ENCODE measurements around the gene DPAGT1.
"Not testable (repeated sequence)": the region's sequence is repeated elsewhere in the genome, so short reads cannot be mapped to it uniquely, and the experiment has no call there.

Gene DPAGT1

DNA sequence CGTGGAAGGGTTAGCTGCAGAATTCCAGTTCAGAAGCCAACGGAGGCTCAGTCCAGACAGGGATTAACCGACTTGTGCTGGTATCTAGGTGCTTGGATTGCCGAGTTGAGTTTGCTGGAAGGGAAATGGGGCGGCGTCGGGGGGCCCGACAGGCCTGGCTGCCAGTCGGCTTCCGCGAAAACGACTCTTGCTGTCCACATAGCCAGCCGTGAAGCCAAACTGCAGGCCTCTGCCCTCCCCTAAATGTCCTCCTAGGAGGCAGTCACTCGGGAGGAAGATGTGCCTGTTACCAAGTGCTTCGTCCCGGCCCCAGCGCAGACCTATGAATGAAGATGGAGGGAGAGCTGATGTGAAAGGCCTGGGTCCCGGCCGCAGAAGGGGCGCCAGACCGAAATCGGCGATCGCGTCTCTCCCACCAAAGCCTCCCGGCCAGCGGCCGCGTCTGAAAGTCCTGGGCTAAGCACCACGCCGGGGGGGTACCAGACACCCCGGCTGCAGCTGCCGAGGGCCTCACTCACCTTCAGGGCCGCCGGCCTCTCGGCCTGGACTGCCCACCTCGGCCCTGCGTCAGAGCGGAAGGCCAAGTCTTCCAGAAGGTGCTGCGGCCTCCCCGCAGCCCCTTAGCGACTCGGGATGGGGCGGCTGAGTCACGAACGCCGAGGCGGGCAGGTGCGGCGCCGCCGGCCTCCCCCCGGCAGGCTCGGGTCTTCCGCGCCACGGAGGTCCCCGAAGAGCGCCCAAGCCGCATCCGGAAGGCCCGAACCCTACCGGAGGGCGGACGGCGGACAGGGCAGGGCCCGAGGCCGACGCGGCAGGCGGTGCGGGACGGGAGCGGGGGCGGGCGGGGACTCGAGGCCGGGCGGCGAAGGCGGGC, 7.5 kb downstream of the DPAGT1 start:
- peak in 2 of 3 experiments; percentile 64 to 68 for DNase-seq

DNA sequence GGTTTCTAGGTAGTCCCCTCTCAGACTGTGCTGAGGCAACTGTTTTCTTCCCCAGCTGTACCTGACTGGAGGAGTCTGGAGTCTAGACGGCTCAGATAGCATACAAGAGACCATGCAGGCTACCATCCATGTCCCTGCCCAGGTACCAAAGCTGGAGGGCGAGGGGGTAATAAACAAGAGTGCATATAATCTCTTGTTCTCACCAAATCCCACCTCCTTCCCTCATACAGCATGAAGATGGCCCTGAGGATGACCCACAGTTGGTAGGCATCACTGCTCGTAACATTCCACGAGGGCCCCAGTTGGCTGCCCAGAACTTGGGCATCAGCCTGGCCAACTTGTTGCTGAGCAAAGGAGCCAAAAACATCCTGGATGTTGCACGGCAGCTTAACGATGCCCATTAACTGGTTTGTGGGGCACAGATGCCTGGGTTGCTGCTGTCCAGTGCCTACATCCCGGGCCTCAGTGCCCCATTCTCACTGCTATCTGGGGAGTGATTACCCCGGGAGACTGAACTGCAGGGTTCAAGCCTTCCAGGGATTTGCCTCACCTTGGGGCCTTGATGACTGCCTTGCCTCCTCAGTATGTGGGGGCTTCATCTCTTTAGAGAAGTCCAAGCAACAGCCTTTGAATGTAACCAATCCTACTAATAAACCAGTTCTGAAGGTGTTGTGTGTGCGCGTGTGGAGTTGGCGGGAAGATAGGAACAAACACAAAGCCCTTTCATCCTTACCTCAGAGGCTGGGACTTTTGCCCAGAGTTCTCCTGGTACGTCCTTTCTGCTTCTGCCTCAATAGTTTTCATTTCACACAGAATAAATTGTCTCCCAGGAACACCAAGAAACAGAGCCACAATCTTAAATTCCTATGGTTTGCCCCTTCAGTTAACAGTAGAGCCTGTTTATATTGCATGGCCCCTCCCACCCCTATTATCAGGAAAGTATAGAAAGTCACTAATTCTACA, 8.5 kb downstream of the DPAGT1 start:
- DNase-seq = peak in 1 of 3 experiments; percentile 52

- DNase-seq = peak in 1 of 3 experiments; percentile 44
Observed at GRCh38 chr11:119091966-119092879, 9.4 kb downstream of the DPAGT1 start.

- peak in 1 of 3 experiments; percentile 22 for DNase-seq
Observed at GRCh38 chr11:119091178-119091577, 10.5 kb downstream of the DPAGT1 start.

GRCh38 chr11:119089319-119089718, 12.3 kb downstream of the DPAGT1 start:
- DNase-seq = no peak

DNA sequence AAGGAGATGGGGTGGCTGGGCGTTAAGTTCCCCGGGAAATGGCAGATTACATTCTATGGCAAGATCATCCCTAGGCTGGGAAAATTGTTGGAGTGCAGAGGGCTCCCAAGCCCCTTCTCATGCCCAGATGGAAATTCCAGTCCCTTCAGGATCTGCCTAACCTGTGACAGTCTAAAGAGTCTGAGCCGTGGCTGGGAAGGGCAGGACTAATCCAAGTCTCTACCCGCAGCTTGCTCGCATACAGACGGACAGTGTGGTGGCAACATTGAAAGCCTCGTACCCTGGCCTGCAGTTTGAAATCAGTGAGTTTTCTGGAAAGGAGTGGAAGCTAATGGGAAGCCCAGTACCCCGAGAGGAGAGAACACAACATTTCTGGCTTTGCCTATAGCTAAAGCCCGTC, 13.2 kb downstream of the DPAGT1 start:
- DNase-seq = no peak

- no peak for DNase-seq
Observed at GRCh38 chr11:119087747-119088241, 13.9 kb downstream of the DPAGT1 start.

DNA sequence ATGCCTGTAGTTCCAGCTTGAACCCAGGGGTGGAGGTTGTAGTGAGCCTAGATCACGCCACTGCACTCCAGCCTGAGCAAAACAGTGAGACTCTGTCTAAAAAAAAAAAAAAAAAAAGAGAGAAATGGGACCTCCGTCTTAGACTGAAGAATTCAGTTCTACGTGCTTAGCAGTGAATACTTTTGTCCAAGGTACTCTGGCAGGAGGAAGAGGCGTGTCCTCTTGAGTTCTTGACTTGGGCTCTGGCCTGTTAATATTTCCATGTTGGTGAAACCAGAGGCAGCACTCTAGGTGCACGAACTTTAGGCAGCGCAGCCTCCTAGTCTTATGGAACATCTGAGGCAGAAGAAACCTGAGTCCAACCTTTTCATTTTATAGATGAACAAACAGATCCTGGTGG, 14.5 kb downstream of the DPAGT1 start:
- DNase-seq = no peak

DNA sequence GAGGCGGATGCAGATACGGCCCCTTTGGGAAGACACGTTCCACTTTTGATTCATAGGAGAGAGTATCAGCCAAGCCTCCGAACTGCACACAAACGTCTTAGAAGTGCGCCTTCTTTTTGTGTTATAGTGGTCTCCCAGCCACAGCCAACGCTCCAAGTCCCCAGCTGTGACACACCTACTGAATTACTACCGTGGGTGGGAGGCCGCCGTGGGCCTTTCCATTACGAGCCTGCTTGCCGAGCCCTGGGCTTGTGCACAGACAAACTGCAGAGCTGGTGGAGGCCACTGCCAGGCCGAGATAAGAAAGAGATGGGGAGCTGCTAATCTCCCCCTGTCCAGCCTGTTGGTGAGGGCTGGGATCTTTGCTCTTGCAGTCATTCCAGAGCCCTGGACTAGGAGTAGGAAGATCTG, 16.2 kb downstream of the DPAGT1 start:
- DNase-seq = no peak

GRCh38 chr11:119084663-119085436, 16.8 kb downstream of the DPAGT1 start, which contains the start of gene HMBS:
HMBS (plus strand) TSS chr11:119084881; CDS start chr11:119085034, 153 bp downstream.
- DNase-seq = peak; percentile 93 to 98 (median 98)

- no peak for DNase-seq
Observed at GRCh38 chr11:119081682-119082260, 19.9 kb downstream of the DPAGT1 start.

- DNase-seq = no peak
Observed at GRCh38 chr11:119078675-119079420, 22.8 kb downstream of the DPAGT1 start.

GRCh38 chr11:119077839-119078238, 23.8 kb downstream of the DPAGT1 start:
- DNase-seq = no peak

GRCh38 chr11:119067371-119068222, 34.1 kb downstream of the DPAGT1 start, which contains the start of gene VPS11:
VPS11 (plus strand) TSS chr11:119067818; CDS start chr11:119067824, 6 bp downstream.
- peak; percentile 93 for DNase-seq

GRCh38 chr11:119065369-119065768, 36.3 kb downstream of the DPAGT1 start:
- peak in 1 of 3 experiments; percentile 39 for DNase-seq

- no peak for DNase-seq
Observed at GRCh38 chr11:119062779-119063178, 38.9 kb downstream of the DPAGT1 start.

GRCh38 chr11:119061256-119061655, 40.4 kb downstream of the DPAGT1 start:
- no peak for DNase-seq

DNA sequence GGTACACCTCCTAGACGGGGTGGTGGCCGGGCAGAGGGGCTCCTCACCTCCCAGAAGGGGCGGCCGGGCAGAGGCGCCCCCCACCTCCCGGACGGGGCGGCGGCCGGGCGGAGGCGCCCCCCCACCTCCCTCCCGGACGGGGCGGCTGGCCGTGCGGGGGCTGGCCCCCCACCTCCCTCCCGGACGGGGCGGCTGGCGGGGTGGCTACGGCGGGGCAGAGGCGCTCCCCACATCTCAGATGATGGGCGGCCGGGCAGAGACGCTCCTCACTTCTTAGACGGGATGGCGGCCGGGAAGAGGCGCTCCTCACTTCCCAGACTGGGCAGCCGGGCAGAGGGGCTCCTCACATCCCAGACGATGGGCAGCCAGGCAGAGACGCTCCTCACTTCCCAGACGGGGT, 42.5 kb downstream of the DPAGT1 start:
- not testable (repeated sequence) for DNase-seq
